A549 (cell line): ENCODE data around the gene TPBG.

Source experiments
- CBX2 ChIP-seq: fragments of 200-600 bp; sonication (generic); IDR thresholded peaks from 2 replicates; pipeline ENCODE4 v1.6.1; 2016; ENCODE audit warnings: low read depth, mild to moderate bottlenecking, borderline replicate concordance
- CBX8 ChIP-seq: fragments of 200-600 bp; sonication (generic); IDR thresholded peaks from 2 replicates; pipeline ENCODE4 v1.6.1; 2016
- CTCF ChIP-seq: fragments of >200 bp; sonication (Bioruptor Twin); formaldehyde crosslinking; IDR thresholded peaks from 3 replicates; pipeline ENCODE4 v1.5.1; 2016
- MAFK ChIP-seq: fragments of 450-650 bp; IDR thresholded peaks from 2 replicates; pipeline ENCODE4 v1.6.1; 2014; ENCODE audit not compliant: partially characterized antibody
- MAX ChIP-seq: IDR thresholded peaks from 2 replicates; pipeline ENCODE4 v1.6.1; 2012
- NPAS2 ChIP-seq: fragments of 250-450 bp; sonication (Bioruptor Pico); IDR thresholded peaks from 2 replicates; pipeline ENCODE4 v1.8.0; 2022; ENCODE audit warnings: mild to moderate bottlenecking, moderate library complexity, borderline replicate concordance
- POLR2A ChIP-seq: IDR thresholded peaks from 2 replicates; pipeline ENCODE4 v1.6.1; 2012; ENCODE audit warnings: mild to moderate bottlenecking, low read length
- RFX5 ChIP-seq: fragments of 450-650 bp; IDR thresholded peaks from 2 replicates; pipeline ENCODE4 v1.7.1; 2014; ENCODE audit warnings: antibody characterized with exemption, mild to moderate bottlenecking, moderate library complexity
- SMC3 ChIP-seq: fragments of >200 bp; sonication (Bioruptor Twin); formaldehyde crosslinking; IDR thresholded peaks from 3 replicates; pipeline ENCODE4 v1.6.1; 2018; ENCODE audit warnings: inconsistent platforms
- SREBF2 ChIP-seq: fragments of 450-650 bp; IDR thresholded peaks from 2 replicates; pipeline ENCODE4 v1.6.1; 2014; ENCODE audit warnings: mild to moderate bottlenecking, moderate library complexity
- ZNF302 ChIP-seq: fragments of 250-450 bp; sonication (Bioruptor Pico); IDR thresholded peaks from 2 replicates; pipeline ENCODE4 v1.9.0; 2021; ENCODE audit warnings: inconsistent platforms, mild to moderate bottlenecking, moderate library complexity

- no peak for TF ChIP-seq CTCF
- TF ChIP-seq NPAS2: no peak
- TF ChIP-seq MAX: peak; percentile 30
- TF ChIP-seq CBX8: no peak
- TF ChIP-seq POLR2A: no peak; the same call in 1 of the 2 replicates
- no peak for TF ChIP-seq RFX5
- no peak for TF ChIP-seq SMC3
- TF ChIP-seq CBX2: no peak
- no peak for TF ChIP-seq MAFK
- TF ChIP-seq SREBF2: no peak
- TF ChIP-seq ZNF302: no peak
These were observed 734 bp downstream of the TPBG start for GRCh38 chr6:82364087-82365015.
